ENCODE results near the gene PRKACA.

DNA sequence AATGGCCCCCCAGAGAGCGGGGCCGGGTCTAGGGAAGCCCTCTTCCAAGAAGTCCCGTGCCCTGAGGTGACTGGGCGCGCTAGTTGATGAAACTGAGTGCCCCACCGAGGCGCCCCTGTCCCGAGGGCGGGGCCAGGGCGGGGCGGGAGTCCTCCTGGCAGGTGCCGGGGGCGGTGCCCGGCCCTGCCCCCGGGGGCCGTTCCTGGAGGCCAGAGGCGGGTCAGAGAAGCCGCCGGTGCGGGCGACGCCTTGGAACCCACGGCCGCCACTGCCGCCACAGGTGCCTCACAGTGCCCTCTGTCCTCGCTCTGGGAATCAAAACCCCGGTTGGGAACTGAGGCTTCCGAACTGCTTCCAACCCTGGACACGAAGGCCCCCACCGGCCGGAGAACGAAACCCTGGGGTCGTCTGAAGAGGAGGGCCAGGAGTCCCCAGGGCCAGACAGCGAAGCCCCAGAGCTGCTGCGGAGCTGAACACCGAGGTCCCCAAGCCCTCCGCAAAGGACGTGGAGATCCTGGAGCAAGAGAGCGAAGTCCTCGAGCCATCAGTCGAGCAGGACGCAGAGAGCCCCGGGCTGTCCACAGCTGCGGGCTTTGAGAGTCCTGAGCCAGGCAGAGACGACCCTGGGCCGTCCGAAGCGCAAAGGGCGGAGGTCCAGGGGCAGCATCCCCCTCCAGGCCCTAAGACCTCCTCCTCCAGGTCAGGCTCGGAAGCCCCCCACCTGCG, 44.9 kb downstream of the PRKACA start, which contains the start of gene MISP3:
- no peak for TF ChIP-seq CTCF (IDR thresholded peaks at IDR 0.05)
- peak; percentile 85 to 86 for TF ChIP-seq POLR2A (IDR thresholded peaks at IDR 0.05)
